Brain microvascular endothelial cell (primary cell): ENCODE measurements around the gene MYL3.

Experiments used
- DNase-seq: peaks from one replicate; pipeline ENCODE4 v3.0.0-alpha.2; 2020
- H3K27ac ChIP-seq: fragments of 250-450 bp; sonication (Bioruptor Pico); 2 replicates; pipeline ENCODE4 v1.5.1; 2020; ENCODE audit warnings: mild to moderate bottlenecking, moderate library complexity
- H3K27me3 ChIP-seq: fragments of 250-450 bp; sonication (Bioruptor Pico); replicated peaks from 2 replicates; pipeline ENCODE4 v1.5.1; 2020; ENCODE audit warnings: mild to moderate bottlenecking
- H3K36me3 ChIP-seq: fragments of 250-450 bp; sonication (Bioruptor Pico); replicated peaks from 2 replicates; pipeline ENCODE4 v1.5.1; 2020; ENCODE audit warnings: mild to moderate bottlenecking
- H3K4me3 ChIP-seq: 2 replicates; pipeline ENCODE4 v1.5.1; 2011; ENCODE audit warnings: low read depth, mild to moderate bottlenecking, control low read depth, low read length, moderate library complexity
- CTCF ChIP-seq: IDR thresholded peaks from 2 replicates; pipeline ENCODE4 v1.5.1; 2011; ENCODE audit warnings: low read depth, mild to moderate bottlenecking, moderate library complexity, low read length, control low read depth, inconsistent platforms; ENCODE audit errors: missing control alignments
- in situ Hi-C: cut with HindIII; loops from 2 replicates; pipeline ENCODE4 v1.10.0; 2017; ENCODE audit warnings: low sequenced_read_pairs, low pct_ligation_motif_present

MYL3 gene

GRCh38 chr3:46908294-46908985, 45.2 kb upstream of the MYL3 start:
- Histone ChIP-seq H3K27ac (no peak overlapping the region), H3K27me3 (no peaks in the 10 kb centered on the region), H3K4me3 (no peak overlapping the region), H3K36me3 (no peaks in the 10 kb centered on the region)
- peak; percentile 78 for DNase-seq
- TF ChIP-seq CTCF: peak; percentile 50
- in situ Hi-C loops: no loop called here

- no peak for TF ChIP-seq CTCF
Observed at GRCh38 chr3:46907960-46908293, 44.7 kb upstream of the MYL3 start.

GRCh38 chr3:46907271-46907670, 44.0 kb upstream of the MYL3 start:
- Histone ChIP-seq H3K27ac (no peak overlapping the region), H3K36me3 (no peaks in the 10 kb centered on the region), H3K27me3 (no peaks in the 10 kb centered on the region), H3K4me3 (no peak overlapping the region)
- in situ Hi-C loops: no loop called here
- no peak for TF ChIP-seq CTCF
- no peak for DNase-seq

More at GRCh38 chr3:46907960-46908293, 44.7 kb upstream of the MYL3 start:
- in situ Hi-C loops: no loop called here
- Histone ChIP-seq H3K4me3 (no peak overlapping the region), H3K27me3 (no peaks in the 10 kb centered on the region), H3K27ac (no peak overlapping the region), H3K36me3 (no peaks in the 10 kb centered on the region)
- no peak for DNase-seq

GRCh38 chr3:46906471-46907058, 43.3 kb upstream of the MYL3 start:
- H3K36me3 ChIP-seq: no peaks in the 10 kb centered on the region
- in situ Hi-C loops: no loop called here
- H3K27me3 ChIP-seq: no peaks in the 10 kb centered on the region

GRCh38 chr3:46905661-46906451, 42.6 kb upstream of the MYL3 start:
- Histone ChIP-seq H3K4me3 (no peak overlapping the region), H3K27me3 (no peaks in the 10 kb centered on the region), H3K36me3 (no peaks in the 10 kb centered on the region), H3K27ac (no peak overlapping the region)
- DNase-seq: no peak
- in situ Hi-C loops: no loop called here
- no peak for TF ChIP-seq CTCF

More at GRCh38 chr3:46906471-46907058, 43.3 kb upstream of the MYL3 start:
- no peak overlapping the region for H3K4me3 ChIP-seq
- H3K27ac ChIP-seq: no peak overlapping the region
- no peak for DNase-seq
- TF ChIP-seq CTCF: no peak
